ENCODE results near the gene ZDHHC4.

The ZDHHC4 gene

GRCh38 chr7:6637544-6638229 lies 60.4 kb downstream of the ZDHHC4 start:
- DNase-seq = peak; percentile 84
